GM12892 (cell line): ENCODE data around the gene WWP2.

ENCODE experiments used
- DNase-seq: peaks from one replicate; pipeline ENCODE4 v3.0.0; 2011; ENCODE audit not compliant: insufficient read length
- FAIRE-seq: peaks from 2 replicates; lab custom pipeline; 2011; peaks lifted over from hg19 to GRCh38; lab: Jason Lieb, UNC
- POLR2A ChIP-seq: IDR thresholded peaks from 2 replicates; pipeline ENCODE4 v1.6.1; 2011; ENCODE audit warnings: low read depth, low read length, control low read depth
- POLR2AphosphoS5 ChIP-seq: IDR thresholded peaks from 2 replicates; pipeline ENCODE4 v1.6.1; 2011; ENCODE audit warnings: low read depth, low read length, control low read depth
- TAF1 ChIP-seq: IDR thresholded peaks from 2 replicates; pipeline ENCODE4 v1.6.1; 2011; ENCODE audit warnings: low read depth, mild to moderate bottlenecking, control low read depth, low read length, borderline replicate concordance

The WWP2 gene

GRCh38 chr16:69830146-69830533 is 68.0 kb downstream of the WWP2 start:
- no peak for FAIRE-seq

GRCh38 chr16:69830534-69831211 is 68.5 kb downstream of the WWP2 start:
- DNase-seq, result no peak
- TF ChIP-seq POLR2A, result no peak
- TF ChIP-seq TAF1, result no peak
- no peak for TF ChIP-seq POLR2AphosphoS5
- no peak for FAIRE-seq

More at GRCh38 chr16:69830146-69830533, 68.0 kb downstream of the WWP2 start:
- TF ChIP-seq POLR2A (no peak), POLR2AphosphoS5 (no peak)
- no peak for DNase-seq

- DNase-seq (no peak), FAIRE-seq (no peak)
- TF ChIP-seq POLR2A (no peak), TAF1 (no peak), POLR2AphosphoS5 (no peak)
These were observed 69.3 kb downstream of the WWP2 start for GRCh38 chr16:69831212-69832123.

- no peak for FAIRE-seq
- TF ChIP-seq POLR2AphosphoS5, result no peak
- no peak for DNase-seq
These were observed 71.5 kb downstream of the WWP2 start for GRCh38 chr16:69833357-69834282.

- DNase-seq (no peak), FAIRE-seq (no peak)
- no peak for TF ChIP-seq TAF1
- TF ChIP-seq POLR2A, result no peak
- no peak for TF ChIP-seq POLR2AphosphoS5
These were observed 72.8 kb downstream of the WWP2 start for GRCh38 chr16:69834807-69835466.

- no peak for FAIRE-seq
- DNase-seq, result no peak
These were observed 74.1 kb downstream of the WWP2 start for GRCh38 chr16:69836257-69836656.

GRCh38 chr16:69837380-69837779 is 75.2 kb downstream of the WWP2 start:
- no peak for DNase-seq
- FAIRE-seq, result no peak
- TF ChIP-seq POLR2A, result no peak
- TF ChIP-seq TAF1, result no peak
- TF ChIP-seq POLR2AphosphoS5, result no peak

More at GRCh38 chr16:69836257-69836656, 74.1 kb downstream of the WWP2 start:
- TF ChIP-seq TAF1 (no peak), POLR2A (no peak)

- FAIRE-seq (no peak), DNase-seq (no peak)
- TF ChIP-seq TAF1 (no peak), POLR2AphosphoS5 (no peak), POLR2A (no peak)
These were observed 76.4 kb downstream of the WWP2 start for GRCh38 chr16:69838489-69838888.

GRCh38 chr16:69839240-69839688 is 77.1 kb downstream of the WWP2 start:
- FAIRE-seq, result no peak

GRCh38 chr16:69839798-69840409 is 77.8 kb downstream of the WWP2 start:
- TF ChIP-seq TAF1, result no peak
- TF ChIP-seq POLR2A, result no peak
- no peak for TF ChIP-seq POLR2AphosphoS5
- FAIRE-seq (no peak), DNase-seq (no peak)

More at GRCh38 chr16:69839240-69839688, 77.1 kb downstream of the WWP2 start:
- TF ChIP-seq POLR2AphosphoS5, result no peak
- no peak for TF ChIP-seq TAF1
- TF ChIP-seq POLR2A, result no peak
- no peak for DNase-seq

- no peak for TF ChIP-seq POLR2A
- no peak for TF ChIP-seq POLR2AphosphoS5
- no peak for DNase-seq
- FAIRE-seq, result no peak
These were observed 78.8 kb downstream of the WWP2 start for GRCh38 chr16:69840975-69841374.
